ENCODE data around the gene DLGAP1. TPM values are rescaled to one million over a fixed set of nuclear protein-coding genes. Genes with fewer than 3 reads are reported as not detected.

DLGAP1 gene
- total and polyA plus RNA-seq, 2 of the 4 experiments (the other 2 are of a cell fraction): under 0.01 to 0.09 TPM

GRCh38 chr18:3760741-3761140, 694.4 kb downstream of the DLGAP1 start:
- intact Hi-C loops (cut with micrococcal nuclease) (no loop called here), in situ Hi-C loops (cut with MboI; ENCODE audit: low sequenced_read_pairs) (no loop called here), dilution Hi-C loops (cut with HindIII; ENCODE audit: low sequenced_read_pairs, unreplicated experiment) (no loop called here)
- no peak overlapping the region for H3K18ac ChIP-seq (ENCODE audit: low read depth, low read length)
- POLR2A ChIA-PET (ENCODE audit: unreplicated experiment): no interaction called here
- no peak overlapping the region for H4K8ac ChIP-seq (ENCODE audit: low read depth in 2 of 2, low read length in 2 of 2)
- H2BK5ac ChIP-seq (ENCODE audit: low read depth, low read length, poor library complexity, severe bottlenecking): no peak overlapping the region
- H3K27me3 ChIP-seq (ENCODE audit: control insufficient read depth, insufficient read depth, low read length): no peaks in the 10 kb centered on the region
- no peak overlapping the region for H3K14ac ChIP-seq (replicated peaks; ENCODE audit: low read depth, low read length)
- no peak overlapping the region; the same call in 1 of the 2 replicates for H2BK20ac ChIP-seq (ENCODE audit: low read depth, low read length)
- DNase-seq: no peak
- H3K9ac ChIP-seq (ENCODE audit: low read depth, low read length): no peak overlapping the region
- H3K4me3 ChIP-seq (ENCODE audit: insufficient read depth, low read depth, low read length): no peak overlapping the region
- H3K4ac ChIP-seq (ENCODE audit: low read depth, low read length): no peak overlapping the region
- H3K79me1 ChIP-seq (ENCODE audit: low read depth in 1 of 2, low read length in 2 of 2): no peaks in the 10 kb centered on the region
- TF ChIP-seq MXI1 (IDR thresholded peaks at IDR 0.05; ENCODE audit: borderline replicate concordance, low read depth, low read length): no peak
- no peak for TF ChIP-seq POLR2A (IDR thresholded peaks at IDR 0.05; ENCODE audit: low read depth, low read length)
- TF ChIP-seq RCOR1 (IDR thresholded peaks at IDR 0.05; ENCODE audit: insufficient replicate concordance, low read length): no peak
- TF ChIP-seq CEBPB (IDR thresholded peaks at IDR 0.05; ENCODE audit: low read depth, low read length): no peak
- TF ChIP-seq CTCF (conservative IDR thresholded peaks at IDR 0.05; ENCODE audit: low read depth, low read length): no peak
- no peak for TF ChIP-seq NFE2L2 (IDR thresholded peaks at IDR 0.05; ENCODE audit: low read depth, low read length)
- TF ChIP-seq MAZ (IDR thresholded peaks at IDR 0.05; ENCODE audit: borderline replicate concordance, low read depth, low read length): no peak
- no peak for TF ChIP-seq ELK1 (IDR thresholded peaks at IDR 0.05; ENCODE audit: borderline replicate concordance, low read depth, low read length)
- no peak for TF ChIP-seq FOS (IDR thresholded peaks at IDR 0.05; ENCODE audit: low read depth, low read length)
- TF ChIP-seq RFX5 (IDR thresholded peaks at IDR 0.05; ENCODE audit: low read depth, low read length): no peak
- H2BK120ac ChIP-seq (ENCODE audit: low read depth, low read length): no peak overlapping the region
- no peak overlapping the region for H2AFZ ChIP-seq (replicated peaks; ENCODE audit: low read length, poor library complexity)
- no peak overlapping the region for H3K27ac ChIP-seq (ENCODE audit: insufficient read depth, low read length)
- no peaks in the 10 kb centered on the region for H3K4me1 ChIP-seq (ENCODE audit: control insufficient read depth, insufficient read depth, low read length)
- no peak overlapping the region for H2AK5ac ChIP-seq (ENCODE audit: low read depth, low read length)
- H3K36me3 ChIP-seq (ENCODE audit: control insufficient read depth, insufficient read depth, low read length): no peaks in the 10 kb centered on the region
- H4K20me1 ChIP-seq (ENCODE audit: insufficient read depth, low read length): no peaks in the 10 kb centered on the region
- no peak overlapping the region for H2BK15ac ChIP-seq (ENCODE audit: low read depth, low read length)
- no peak overlapping the region for H4K91ac ChIP-seq (ENCODE audit: insufficient read depth, low read depth, low read length)
- no peak overlapping the region for H2AK9ac ChIP-seq (replicated peaks; ENCODE audit: low read depth, low read length, poor library complexity)
- no peak overlapping the region for H3K23ac ChIP-seq (ENCODE audit: low read depth, low read length)
- H3K4me2 ChIP-seq (ENCODE audit: low read depth, low read length): no peak overlapping the region
- no TSS peak for BruUV-seq (replicated peaks)
- no peak overlapping the region for H4K5ac ChIP-seq (ENCODE audit: low read depth, low read length)
- H3K9me1 ChIP-seq (ENCODE audit: insufficient read depth, low read length): no peaks in the 10 kb centered on the region
- WGBS, 2 experiments (ENCODE audit: extremely low coverage in 2 of 2, insufficient read length in 1 of 2): 80% methylated on average over 3 of the region's 7 CpGs; no CpG with 5 or more reads in 1 of the 2 experiments
- H3K56ac ChIP-seq (ENCODE audit: extremely low read depth, insufficient read depth, low read length): no peak overlapping the region
- H3K9me3 ChIP-seq (ENCODE audit: control insufficient read depth, insufficient read depth, low read length): 0 out of 2 replicates have a peak, but pooled peaks cover 6% of the 10 kb centered on the region
- no peak for ATAC-seq (ENCODE audit: low read depth)
- CTCF ChIA-PET: no interaction called here
